Activated CD8-positive, alpha-beta T cell treated with anti-CD3 and anti-CD28 coated beads for 36 hours (primary cell): ENCODE results near the gene ARMC9. TPM values are rescaled to one million over a fixed set of nuclear protein-coding genes. Genes with fewer than 3 reads are reported as not detected.

Experiments used
- ATAC-seq: fragments of 200-7000 bp; cut with Tn5 transposase; one replicate; pipeline ENCODE4 v1.10.0; 2021; ENCODE audit warnings: mild to moderate bottlenecking, moderate library complexity
- CTCF ChIA-PET: fragments of 350-600 bp; sonication (Branson Sonifier 250); formaldehyde crosslinking; loops from one replicate; lab custom pipeline; 2021; ENCODE audit warnings: antibody characterized with exemption; lab: Charles Lee
- POLR2A ChIA-PET: fragments of 350-600 bp; sonication (Branson Sonifier 250); formaldehyde crosslinking; loops from one replicate; lab custom pipeline; 2021; ENCODE audit warnings: antibody characterized with exemption; lab: Charles Lee
- DNase-seq: peaks from one replicate; pipeline ENCODE4 v3.0.0-alpha.2; 2020
- H3K27ac Mint-ChIP-seq: one replicate; pipeline ENCODE4 v1.8.0; 2021; ENCODE audit warnings: mild to moderate bottlenecking, mixed read lengths
- H3K27me3 Mint-ChIP-seq: one replicate; pipeline ENCODE4 v1.8.0; 2021; ENCODE audit warnings: mixed read lengths
- H3K36me3 Mint-ChIP-seq: one replicate; pipeline ENCODE4 v1.8.0; 2021; ENCODE audit warnings: low read depth, mixed read lengths
- H3K4me1 Mint-ChIP-seq: one replicate; pipeline ENCODE4 v1.8.0; 2021; ENCODE audit warnings: low read depth, mixed read lengths
- H3K4me3 Mint-ChIP-seq: one replicate; pipeline ENCODE4 v1.8.0; 2021; ENCODE audit warnings: mild to moderate bottlenecking, moderate library complexity, mixed read lengths
- H3K9me3 Mint-ChIP-seq: one replicate; pipeline ENCODE4 v1.8.0; 2021; ENCODE audit warnings: mixed read lengths
- CTCF ChIP-seq: fragments of 200-600 bp; IDR thresholded peaks from one replicate; pipeline ENCODE4 v1.8.0; 2022; ENCODE audit warnings: antibody characterized with exemption, mild to moderate bottlenecking
- intact Hi-C: fragments of 100-400 bp; cut with micrococcal nuclease; formaldehyde crosslinking; loops from one replicate; pipeline ENCODE4 v1.10.0; 2022
- total RNA-seq, 2 experiments: library from RNA; stranded (reverse); gene quantifications; one replicate each; pipeline ENCODE4 v1.2.3, GENCODE V29; 2021

ARMC9 gene
- total RNA-seq, 2 experiments from 2014 or later, result 2.0 to 2.2 TPM

DNA sequence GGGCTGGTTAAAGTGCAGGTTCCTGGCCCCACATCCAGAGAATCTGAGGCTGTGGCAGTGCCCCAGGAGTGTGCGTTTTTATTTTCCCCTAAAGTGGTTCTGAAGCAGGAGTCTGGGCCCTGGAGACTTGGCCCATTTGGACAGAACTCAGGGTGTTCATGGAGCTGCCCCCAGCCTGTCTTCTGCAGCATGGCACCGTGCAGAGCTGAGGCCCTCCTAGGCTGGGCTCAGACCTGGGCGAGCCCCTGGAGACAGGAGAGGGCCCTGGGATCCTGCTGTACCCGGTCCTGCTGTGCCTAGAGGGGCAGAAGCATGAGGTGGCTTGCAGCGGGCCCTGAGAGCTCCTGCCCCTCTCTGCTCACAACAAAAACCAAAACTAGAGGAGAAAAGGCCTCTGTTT is 138.3 kb downstream of the ARMC9 start:
- no peaks in the 10 kb centered on the region for H3K4me1 Mint-ChIP-seq
- ATAC-seq, result no peak

DNA sequence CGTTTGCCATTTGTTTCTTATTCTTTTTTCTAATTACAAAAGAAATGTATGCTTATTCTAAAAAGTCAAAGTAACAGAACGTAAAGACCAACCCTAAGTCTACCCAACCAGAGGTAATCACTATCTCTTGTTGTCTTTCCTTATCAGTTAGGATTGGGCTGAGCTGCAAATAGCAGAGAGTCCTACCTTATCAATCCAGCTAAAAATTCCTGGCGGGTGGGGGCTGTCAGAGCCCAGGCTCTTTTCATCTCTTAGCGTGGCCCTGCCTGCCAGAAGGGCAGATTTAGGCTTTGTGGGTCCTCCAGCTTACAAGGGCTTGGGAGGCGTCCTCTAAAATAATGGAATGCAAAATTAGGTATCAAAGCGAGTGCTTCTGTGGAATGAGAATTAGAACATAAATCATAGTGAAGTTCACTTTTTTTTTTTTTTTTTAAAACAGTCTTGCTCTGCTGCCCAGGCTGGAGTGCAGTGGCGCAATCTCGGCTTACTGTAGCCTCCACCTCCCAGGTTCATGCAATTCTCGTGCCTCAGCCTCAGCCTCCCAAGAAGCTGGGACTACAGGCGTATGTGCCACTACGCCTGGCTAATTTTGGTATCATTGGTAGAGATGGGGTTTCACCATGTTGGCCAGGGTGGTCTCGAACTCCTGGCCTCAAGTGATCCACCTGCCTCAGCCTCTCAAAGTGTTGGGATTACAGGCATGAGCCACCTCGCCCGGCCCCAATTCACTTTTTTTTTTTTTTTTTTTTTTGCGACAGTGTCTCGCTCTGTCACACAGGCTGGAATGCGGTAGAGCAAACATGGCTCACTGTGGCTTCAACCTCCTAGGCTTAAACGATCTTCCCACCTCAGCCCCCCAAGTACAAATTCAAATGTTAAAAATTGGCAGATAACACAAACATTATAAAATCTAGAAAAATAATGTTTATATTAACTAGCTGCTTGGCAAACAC is 139.7 kb downstream of the ARMC9 start:
- no peaks in the 10 kb centered on the region for H3K27me3 Mint-ChIP-seq
- H3K36me3 Mint-ChIP-seq, result no peaks in the 10 kb centered on the region
- no peak overlapping the region for H3K27ac Mint-ChIP-seq
- no peak overlapping the region for H3K4me3 Mint-ChIP-seq
- no peaks in the 10 kb centered on the region for H3K4me1 Mint-ChIP-seq
- ChIA-PET CTCF (no interaction called here), POLR2A (interaction anchor here (0.6 kb wide), 1 partner anchor 39 kb away, joined by 3 read pairs; no protein-coding TSS in a partner anchor)
- intact Hi-C loops, result no loop called here
- no peaks in the 10 kb centered on the region for H3K9me3 Mint-ChIP-seq
- TF ChIP-seq CTCF, result no peak
- DNase-seq (no peak), ATAC-seq (no peak)

More for the DNA sequence above, 138.3 kb downstream of the ARMC9 start:
- POLR2A ChIA-PET, result no interaction called here
- CTCF ChIA-PET, result interaction anchor here (1.0 kb wide), 1 partner anchor 75 kb away, joined by 3 read pairs; no protein-coding TSS in a partner anchor
- no peak for TF ChIP-seq CTCF
- no peak overlapping the region for H3K27ac Mint-ChIP-seq
- no peak overlapping the region for H3K4me3 Mint-ChIP-seq
- no peaks in the 10 kb centered on the region for H3K9me3 Mint-ChIP-seq
- H3K36me3 Mint-ChIP-seq, result no peaks in the 10 kb centered on the region
- intact Hi-C loops, result no loop called here
- no peaks in the 10 kb centered on the region for H3K27me3 Mint-ChIP-seq
- no peak for DNase-seq

DNA sequence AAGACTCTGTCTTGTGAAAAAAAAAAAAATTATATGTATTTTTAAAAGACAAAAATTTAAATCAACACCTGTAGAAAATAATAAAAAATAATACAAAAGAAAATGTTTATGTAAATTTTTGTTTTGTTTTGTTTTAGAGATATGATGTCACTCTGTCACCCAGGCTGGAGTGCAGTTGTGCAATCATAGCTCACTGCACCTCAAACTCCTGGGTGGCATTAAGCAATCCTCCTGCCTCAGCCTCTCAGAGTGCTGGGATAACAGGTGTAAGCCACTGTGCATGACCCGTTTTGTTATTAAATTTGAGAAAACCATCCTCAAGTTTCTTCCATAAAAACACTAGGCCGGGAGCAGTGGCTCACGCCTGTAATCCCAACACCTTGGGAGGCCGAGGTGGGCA is 140.9 kb downstream of the ARMC9 start:
- no peak for ATAC-seq
- Mint-ChIP-seq H3K27me3 (no peaks in the 10 kb centered on the region), H3K36me3 (no peaks in the 10 kb centered on the region), H3K9me3 (no peaks in the 10 kb centered on the region), H3K27ac (no peak overlapping the region), H3K4me1 (no peaks in the 10 kb centered on the region), H3K4me3 (no peak overlapping the region)
- TF ChIP-seq CTCF, result no peak
- intact Hi-C loops, result no loop called here
- no peak for DNase-seq
- ChIA-PET CTCF (no interaction called here), POLR2A (no interaction called here)

GRCh38 chr2:231341100-231341499 is 142.7 kb downstream of the ARMC9 start:
- DNase-seq, result no peak
- CTCF ChIA-PET, result interaction anchor here (0.9 kb wide), 1 partner anchor 113 kb away, joined by 3 read pairs; no protein-coding TSS in a partner anchor
- Mint-ChIP-seq H3K9me3 (no peaks in the 10 kb centered on the region), H3K27me3 (no peaks in the 10 kb centered on the region), H3K36me3 (no peaks in the 10 kb centered on the region), H3K4me3 (no peak overlapping the region), H3K27ac (no peak overlapping the region), H3K4me1 (no peaks in the 10 kb centered on the region)
- ATAC-seq, result no peak
- POLR2A ChIA-PET, result no interaction called here
- no peak for TF ChIP-seq CTCF
- intact Hi-C loops, result no loop called here
